SIG-M5 treated with dmso at 0.1 percent for 504 hours (cell line): Measurements from ENCODE around the gene RPL12.

Experiments
- DNase-seq: peaks from one replicate; lab custom pipeline; 2025; ENCODE audit not compliant: unreplicated experiment; lab: John Stamatoyannopoulos, UW

RPL12 gene

GRCh38 chr9:127450830-127451607 lies at the start of gene RPL12, which contains the start of gene LRSAM1:
RPL12 (minus strand) TSS chr9:127451406; CDS start chr9:127451317, 89 bp downstream.
LRSAM1 (plus strand) TSS chr9:127451510; CDS start chr9:127454528, 3,018 bp downstream.
- peak; percentile 84 for DNase-seq

DNA sequence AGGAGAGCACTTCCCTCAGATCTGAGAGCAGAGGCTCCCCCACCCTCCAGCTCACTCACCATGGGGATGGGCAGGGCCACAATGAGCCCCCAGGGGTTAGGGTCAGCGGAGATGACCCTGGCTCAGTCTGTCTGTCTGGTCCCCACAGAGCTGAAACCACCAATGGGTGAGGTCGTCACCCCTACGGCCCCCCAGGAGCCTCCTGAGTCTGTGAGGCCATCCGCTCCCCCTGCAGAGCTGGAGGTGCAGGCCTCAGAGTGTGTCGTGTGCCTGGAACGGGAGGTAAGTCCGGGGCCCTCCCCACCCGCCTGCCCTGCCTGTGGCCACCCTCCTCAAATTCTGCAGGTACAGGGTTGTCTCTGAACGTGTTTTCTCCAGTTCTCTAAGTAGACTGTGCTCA lies 49.7 kb upstream of the RPL12 start:
- no peak for DNase-seq

DNA sequence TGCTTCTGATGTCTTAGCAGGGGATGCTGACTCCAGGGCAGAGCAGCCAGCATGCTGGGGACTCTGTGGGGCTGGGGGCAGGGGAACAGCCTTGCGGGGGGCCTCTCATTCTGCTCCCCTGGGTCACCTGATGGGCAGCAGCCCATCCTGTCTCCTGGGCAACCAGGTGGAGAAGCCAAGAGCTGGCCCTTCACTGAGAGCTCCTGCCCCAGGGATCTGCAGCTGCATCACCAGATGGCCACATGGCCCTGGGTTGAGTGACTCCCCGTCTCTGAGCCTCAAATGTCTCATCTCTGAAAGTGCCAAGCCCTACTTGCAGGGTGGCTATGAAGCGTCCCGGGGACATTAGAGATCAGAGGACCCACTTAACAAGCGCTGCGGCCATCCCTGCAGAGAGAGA lies 49.2 kb upstream of the RPL12 start:
- DNase-seq: no peak

DNA sequence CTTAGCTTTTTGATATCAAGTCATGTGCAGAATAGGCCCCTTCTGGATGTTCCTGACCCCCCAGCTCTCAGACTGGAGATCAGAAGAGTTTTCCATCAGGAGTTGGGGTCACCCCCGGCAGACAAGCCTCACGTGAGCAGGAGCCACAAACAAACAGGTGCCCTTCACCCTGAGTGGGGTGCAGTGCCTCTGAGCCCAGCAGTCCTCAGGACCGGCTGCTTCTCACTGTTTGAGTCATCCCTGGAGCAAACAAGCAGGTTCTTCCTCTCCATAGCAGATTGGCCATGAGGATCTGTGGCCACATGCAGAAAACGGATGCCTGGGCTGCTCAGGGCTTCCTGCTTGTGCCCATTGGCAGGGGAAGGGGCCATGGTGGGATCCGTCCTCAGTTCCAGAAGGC lies 47.1 kb upstream of the RPL12 start:
- no peak for DNase-seq

GRCh38 chr9:127497656-127498290 lies 46.6 kb upstream of the RPL12 start:
- DNase-seq: no peak

GRCh38 chr9:127496974-127497373 lies 45.8 kb upstream of the RPL12 start:
- no peak for DNase-seq

GRCh38 chr9:127495884-127496555 lies 44.8 kb upstream of the RPL12 start:
- no peak for DNase-seq

DNA sequence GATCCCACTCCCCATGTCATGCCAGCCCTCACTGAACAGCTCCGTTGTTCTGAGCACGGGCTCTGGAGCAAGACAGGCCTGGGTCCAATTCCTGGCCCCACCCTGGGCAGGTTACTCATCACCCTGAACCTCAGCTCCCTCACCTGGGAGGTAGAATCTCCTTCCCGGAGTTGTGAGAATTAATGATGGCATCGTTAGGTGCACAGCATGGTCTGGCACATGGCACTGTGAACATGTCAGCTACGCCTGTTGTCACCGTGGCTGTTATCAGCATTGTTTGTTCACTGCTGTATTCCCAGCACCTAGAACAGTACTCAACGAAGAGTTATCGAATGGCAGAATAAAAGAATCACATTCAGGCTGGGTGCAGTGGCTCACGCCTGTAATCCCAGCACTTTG lies 43.1 kb upstream of the RPL12 start:
- DNase-seq: no peak

DNA sequence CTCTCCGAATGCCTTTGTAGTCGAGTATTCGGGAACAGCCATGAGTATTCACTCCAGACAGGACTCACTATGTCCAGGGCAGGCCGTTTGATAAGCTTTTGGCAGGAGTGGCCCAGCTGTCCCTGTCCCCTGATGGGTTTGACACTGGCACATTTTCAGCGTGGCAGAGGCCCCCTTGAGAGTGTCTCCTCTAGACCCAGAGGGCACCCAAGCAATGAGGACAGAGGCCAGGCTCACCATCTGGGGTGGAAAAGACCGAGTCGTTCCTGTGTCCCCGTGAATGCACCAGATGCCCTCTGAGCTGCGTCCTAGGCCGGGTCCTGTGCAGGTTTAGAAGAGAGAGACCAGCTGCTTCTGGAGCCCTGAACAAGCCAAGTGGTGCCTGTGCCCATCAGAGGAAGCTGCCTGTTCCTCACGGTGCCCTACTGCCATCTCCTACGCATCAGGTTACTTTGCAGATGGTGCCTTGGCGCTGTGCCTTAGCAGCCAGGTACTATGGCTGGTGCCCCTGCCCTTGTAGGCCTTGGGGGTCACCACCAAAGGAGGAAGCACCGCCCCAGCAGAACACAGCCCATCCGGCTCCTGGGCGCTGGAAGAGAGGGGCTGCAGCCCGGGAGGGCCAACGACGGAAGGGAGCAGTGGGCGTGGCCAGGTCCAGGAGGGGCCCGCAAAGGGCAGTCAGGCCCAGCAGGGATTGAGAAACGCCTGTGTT lies 42.5 kb upstream of the RPL12 start:
- no peak for DNase-seq

GRCh38 chr9:127492616-127493015 lies 41.4 kb upstream of the RPL12 start:
- DNase-seq: no peak

GRCh38 chr9:127491516-127491915 lies 40.3 kb upstream of the RPL12 start:
- DNase-seq: no peak

DNA sequence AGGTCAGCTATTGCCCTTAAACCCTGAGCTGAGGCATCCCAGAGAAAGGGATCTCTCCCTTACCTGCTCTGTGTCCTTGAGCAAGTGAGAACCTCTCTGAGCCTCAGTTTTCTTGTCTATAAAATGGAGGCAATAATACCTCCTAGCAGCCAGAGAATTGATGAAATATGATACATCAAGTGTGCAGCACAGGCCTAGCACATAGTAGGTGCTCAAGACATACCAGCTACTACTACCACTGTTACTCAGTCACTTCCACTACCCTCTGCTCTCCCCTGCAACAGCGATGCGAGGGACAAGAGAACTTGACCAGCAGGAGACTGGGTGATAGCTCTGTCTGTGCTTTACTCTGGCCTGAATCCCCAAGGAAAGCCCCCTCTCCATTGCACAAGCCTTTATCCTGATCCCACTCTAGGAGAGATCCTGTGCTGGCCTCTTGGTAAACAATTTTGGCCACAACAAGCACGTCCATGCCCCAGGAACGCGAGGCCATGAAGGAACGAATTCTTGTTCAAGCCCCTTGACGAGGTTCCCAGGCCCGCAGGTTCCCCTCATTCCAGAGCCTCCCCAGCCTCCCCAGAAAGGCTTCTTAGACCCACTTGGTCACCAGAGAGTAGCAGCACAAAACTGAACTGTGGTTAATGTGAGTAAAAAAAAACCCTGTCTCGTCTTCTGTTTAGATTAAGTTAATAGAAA lies 39.5 kb upstream of the RPL12 start:
- DNase-seq: no peak

- no peak for DNase-seq
Observed at GRCh38 chr9:127489471-127490115, 38.4 kb upstream of the RPL12 start.

- no peak for DNase-seq
Observed at GRCh38 chr9:127488946-127489345, 37.7 kb upstream of the RPL12 start.

DNA sequence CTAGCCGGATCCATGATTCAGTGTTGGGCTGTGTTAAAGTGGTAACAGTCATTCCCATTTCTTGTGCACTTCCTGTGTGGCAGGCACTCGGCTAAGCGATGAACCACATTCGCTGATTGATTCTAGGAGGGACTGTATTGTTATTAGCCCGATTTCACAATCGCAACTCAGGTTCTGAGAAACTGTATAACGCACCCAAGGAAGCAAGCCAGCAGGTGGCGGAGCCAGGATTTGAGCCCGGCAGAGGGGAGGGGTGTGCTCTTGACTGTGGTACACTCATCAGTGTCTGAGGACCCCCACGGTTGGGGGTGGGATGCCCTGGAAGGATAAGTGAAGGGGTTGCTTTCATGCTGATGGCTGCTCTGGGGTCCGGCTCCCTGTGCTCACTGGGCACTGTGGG lies 34.8 kb upstream of the RPL12 start:
- DNase-seq: no peak

DNA sequence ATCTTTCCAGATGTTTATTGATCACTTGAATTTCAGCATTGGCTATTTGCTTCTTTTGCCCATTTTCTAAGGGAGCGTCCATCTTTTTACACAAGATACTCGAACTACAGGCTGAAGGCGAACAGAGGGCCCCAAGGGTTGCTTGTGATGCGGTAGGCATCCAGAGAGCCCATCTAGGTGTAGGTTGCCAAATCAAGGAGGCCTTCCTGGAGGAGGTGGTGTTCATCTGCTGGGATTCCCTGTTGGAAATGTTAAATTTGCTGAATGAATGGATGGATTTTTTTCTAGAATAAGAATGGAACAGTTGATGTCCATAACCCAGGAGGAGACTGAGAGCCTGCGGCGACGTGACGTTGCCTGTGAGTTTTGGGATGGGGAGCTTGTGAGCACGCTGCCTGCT lies 31.5 kb upstream of the RPL12 start:
- no peak for DNase-seq

GRCh38 chr9:127479507-127480081 lies 28.4 kb upstream of the RPL12 start:
- DNase-seq: no peak

GRCh38 chr9:127474592-127474991 lies 23.4 kb upstream of the RPL12 start:
- DNase-seq: no peak

DNA sequence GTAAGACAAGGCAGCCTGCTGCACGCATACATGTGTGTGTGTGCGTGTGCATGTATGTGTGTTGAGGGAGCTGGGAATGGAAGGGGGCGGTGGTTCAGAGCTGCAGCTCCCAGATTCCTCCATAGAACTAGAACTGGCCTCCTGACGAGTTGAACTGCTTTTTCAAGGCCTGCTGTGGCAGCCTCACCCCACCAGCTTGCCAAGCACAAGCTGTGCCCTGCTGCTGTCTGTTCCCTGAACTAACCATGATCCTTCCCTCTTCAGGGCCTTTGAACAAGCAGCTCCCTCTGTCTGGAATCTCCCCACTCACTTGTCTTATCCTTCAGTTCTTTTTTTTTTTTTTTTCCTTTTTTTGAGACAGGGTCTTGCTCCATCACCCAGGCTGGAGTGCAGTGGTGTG lies 22.7 kb upstream of the RPL12 start:
- DNase-seq: no peak

DNA sequence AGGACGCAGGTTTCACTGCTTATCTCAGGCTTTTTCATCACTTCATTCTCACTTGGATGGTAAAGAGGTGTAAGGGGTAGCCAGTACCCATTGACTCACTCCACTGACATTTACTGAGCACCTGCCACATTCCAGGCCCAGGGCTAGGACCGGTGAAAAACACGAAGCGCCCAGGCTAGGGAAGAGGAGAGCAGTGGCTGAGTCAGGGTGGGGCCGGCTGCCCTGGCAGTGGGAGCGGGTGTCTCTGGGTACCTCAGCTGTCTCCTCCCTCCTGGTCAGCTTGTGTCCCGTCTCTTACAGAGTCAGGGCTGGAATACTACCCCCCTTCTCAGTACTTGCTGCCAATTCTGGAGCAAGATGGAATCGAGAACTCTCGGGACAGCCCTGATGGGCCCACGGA lies 22.3 kb upstream of the RPL12 start:
- DNase-seq: no peak
